H9 (cell line): ENCODE measurements around the gene CR1L. TPM values are rescaled to one million over a fixed set of nuclear protein-coding genes. Genes with fewer than 3 reads are reported as not detected.
"Not testable (repeated sequence)": the region's sequence is repeated elsewhere in the genome, so short reads cannot be mapped to it uniquely, and the experiment has no call there.

Experiments used
- DNase-seq: peaks from one replicate; pipeline ENCODE4 v3.0.0-alpha.2; 2017
- H2AFZ ChIP-seq: one replicate; pipeline ENCODE4 v1.6.1; 2013; ENCODE audit warnings: mild to moderate bottlenecking, low read length, control low read depth, moderate library complexity
- H2AK5ac ChIP-seq: 2 replicates; pipeline ENCODE4 v1.6.1; 2013; ENCODE audit warnings: low read length, control low read depth, mixed read lengths; ENCODE audit not compliant: insufficient read length
- H2BK120ac ChIP-seq: one replicate; pipeline ENCODE4 v1.6.1; 2013; ENCODE audit warnings: low read depth, mild to moderate bottlenecking, low read length, control low read depth, inconsistent platforms; ENCODE audit not compliant: poor library complexity, severe bottlenecking
- H2BK12ac ChIP-seq: 2 replicates; pipeline ENCODE4 v1.6.1; 2013; ENCODE audit warnings: low read length, control low read depth, mixed read lengths, low read depth; ENCODE audit not compliant: insufficient read length
- H2BK15ac ChIP-seq: 2 replicates; pipeline ENCODE4 v1.6.1; 2013; ENCODE audit warnings: low read depth, low read length, control low read depth
- H2BK20ac ChIP-seq: one replicate; pipeline ENCODE4 v1.6.1; 2013; ENCODE audit warnings: low read depth, mild to moderate bottlenecking, low read length, control low read depth, inconsistent platforms; ENCODE audit not compliant: poor library complexity, severe bottlenecking
- H2BK5ac ChIP-seq: 2 replicates; pipeline ENCODE4 v1.6.1; 2013; ENCODE audit warnings: low read length, control low read depth, mixed read lengths; ENCODE audit not compliant: insufficient read length
- H3K14ac ChIP-seq: 2 replicates; pipeline ENCODE4 v1.6.1; 2013; ENCODE audit warnings: low read length, control low read depth; ENCODE audit not compliant: insufficient read depth
- H3K18ac ChIP-seq: 2 replicates; pipeline ENCODE4 v1.6.1; 2013; ENCODE audit warnings: low read depth, mild to moderate bottlenecking, mixed read lengths, low read length, control low read depth; ENCODE audit not compliant: insufficient read length
- H3K23ac ChIP-seq: 2 replicates; pipeline ENCODE4 v1.6.1; 2013; ENCODE audit warnings: low read length, control low read depth, mixed read lengths, low read depth; ENCODE audit not compliant: insufficient read length
- H3K23me2 ChIP-seq: 2 replicates; pipeline ENCODE4 v1.6.1; 2013; ENCODE audit warnings: low read depth, mild to moderate bottlenecking, mixed read lengths, low read length, control low read depth; ENCODE audit not compliant: insufficient read length, poor library complexity, severe bottlenecking
- H3K27ac ChIP-seq: 2 replicates; pipeline ENCODE4 v1.5.1; 2013; ENCODE audit warnings: low read length, control low read depth, mixed read lengths, low read depth; ENCODE audit not compliant: insufficient read length
- H3K27me3 ChIP-seq: 2 replicates; pipeline ENCODE4 v1.6.1; 2013; ENCODE audit warnings: low read length, control low read depth, inconsistent platforms; ENCODE audit not compliant: insufficient read depth
- H3K4ac ChIP-seq: 2 replicates; pipeline ENCODE4 v1.6.1; 2013; ENCODE audit warnings: low read depth, mild to moderate bottlenecking, control low read depth, inconsistent platforms, low read length, moderate library complexity
- H3K4me1 ChIP-seq: 2 replicates; pipeline ENCODE4 v1.6.1; 2013; ENCODE audit warnings: low read length, control low read depth, inconsistent platforms; ENCODE audit not compliant: insufficient read depth
- H3K4me2 ChIP-seq: 2 replicates; pipeline ENCODE4 v1.6.1; 2013; ENCODE audit warnings: low read length, control low read depth, mixed read lengths; ENCODE audit not compliant: insufficient read length, insufficient read depth
- H3K56ac ChIP-seq: 2 replicates; pipeline ENCODE4 v1.6.1; 2013; ENCODE audit warnings: low read depth, mild to moderate bottlenecking, mixed read lengths, low read length, control low read depth; ENCODE audit not compliant: insufficient read length
- H3K79me1 ChIP-seq: 2 replicates; pipeline ENCODE4 v1.6.1; 2013; ENCODE audit warnings: low read depth, mild to moderate bottlenecking, moderate library complexity, low read length, control low read depth, inconsistent platforms; ENCODE audit not compliant: insufficient read depth, poor library complexity, severe bottlenecking
- H3K79me2 ChIP-seq: 2 replicates; pipeline ENCODE4 v1.6.1; 2013; ENCODE audit warnings: low read length, control low read depth, inconsistent platforms; ENCODE audit not compliant: insufficient read depth
- H3K9ac ChIP-seq: 2 replicates; pipeline ENCODE4 v1.6.1; 2013; ENCODE audit warnings: low read length, control low read depth, mixed read lengths; ENCODE audit not compliant: insufficient read length; ENCODE audit errors: extremely low read depth
- H3K9me3 ChIP-seq: one replicate; pipeline ENCODE4 v1.6.1; 2013; ENCODE audit warnings: low read depth, low read length, inconsistent platforms; ENCODE audit not compliant: control insufficient read depth
- H3T11ph ChIP-seq: one replicate; pipeline ENCODE4 v1.6.1; 2013; ENCODE audit warnings: mild to moderate bottlenecking, low read length, control low read depth, inconsistent platforms
- H4K20me1 ChIP-seq: one replicate; pipeline ENCODE4 v1.6.1; 2013; ENCODE audit not compliant: control insufficient read depth, insufficient read length, insufficient read depth
- H4K5ac ChIP-seq: 2 replicates; pipeline ENCODE4 v1.6.1; 2013; ENCODE audit warnings: low read depth, mild to moderate bottlenecking, mixed read lengths, low read length, control low read depth; ENCODE audit not compliant: insufficient read length
- H4K8ac ChIP-seq: replicated peaks from 2 replicates; pipeline ENCODE4 v1.6.1; 2013; ENCODE audit warnings: low read length, control low read depth, mixed read lengths, low read depth; ENCODE audit not compliant: insufficient read length
- H4K91ac ChIP-seq: 2 replicates; pipeline ENCODE4 v1.6.1; 2013; ENCODE audit warnings: low read depth, mild to moderate bottlenecking, moderate library complexity, mixed read lengths, low read length, control low read depth; ENCODE audit not compliant: insufficient read length
- H3K27ac Mint-ChIP-seq, 3 experiments: 2 replicates in 2 of 3; 3 replicates in 1 of 3; pipeline ENCODE4 v1.8.0; 2020 to 2021; ENCODE audit warnings: mixed read lengths in 3 of 3, mild to moderate bottlenecking in 1 of 3, moderate library complexity in 1 of 3
- H3K27me3 Mint-ChIP-seq: 2 replicates; pipeline ENCODE4 v1.8.0; 2021; ENCODE audit warnings: low read depth, mild to moderate bottlenecking, moderate library complexity, mixed read lengths
- H3K36me3 Mint-ChIP-seq, 3 experiments: 2 replicates in 2 of 3; 3 replicates in 1 of 3; pipeline ENCODE4 v1.8.0; 2020 to 2021; ENCODE audit warnings: low read depth in 3 of 3, mixed read lengths in 3 of 3; ENCODE audit not compliant: insufficient read depth in 1 of 3
- H3K4me1 Mint-ChIP-seq, 2 experiments: 2 replicates each; pipeline ENCODE4 v1.8.0; 2020; ENCODE audit warnings: mixed read lengths in 2 of 2
- H3K4me3 Mint-ChIP-seq, 2 experiments: 2 replicates in 1 of 2; 3 replicates in 1 of 2; pipeline ENCODE4 v1.8.0; 2020 to 2021; ENCODE audit warnings: mild to moderate bottlenecking in 2 of 2, mixed read lengths in 2 of 2, moderate library complexity in 1 of 2
- H3K9me3 Mint-ChIP-seq, 2 experiments: 2 replicates in 1 of 2; 3 replicates in 1 of 2; pipeline ENCODE4 v1.8.0; 2020; ENCODE audit warnings: mild to moderate bottlenecking in 2 of 2, mixed read lengths in 2 of 2, moderate library complexity in 1 of 2
- WGBS: extraction: QIAGEN DNeasy Blood & Tissue Kit; methylation state at CpG from one replicate; pipeline ENCODE4 v1.1.7; 2013; ENCODE audit warnings: missing lambda C conversion rate, low lambda C conversion rate, mixed read lengths; ENCODE audit not compliant: insufficient read length; ENCODE audit errors: extremely low coverage; 5-methylcytosine and 5-hydroxymethylcytosine counted together
- total RNA-seq: library from RNA; stranded (reverse); gene quantifications from 2 replicates; pipeline ENCODE4 v1.2.1, GENCODE V29; 2021

CR1L gene
- total RNA-seq, 1 experiment from 2014 or later: 0.37 TPM

DNA sequence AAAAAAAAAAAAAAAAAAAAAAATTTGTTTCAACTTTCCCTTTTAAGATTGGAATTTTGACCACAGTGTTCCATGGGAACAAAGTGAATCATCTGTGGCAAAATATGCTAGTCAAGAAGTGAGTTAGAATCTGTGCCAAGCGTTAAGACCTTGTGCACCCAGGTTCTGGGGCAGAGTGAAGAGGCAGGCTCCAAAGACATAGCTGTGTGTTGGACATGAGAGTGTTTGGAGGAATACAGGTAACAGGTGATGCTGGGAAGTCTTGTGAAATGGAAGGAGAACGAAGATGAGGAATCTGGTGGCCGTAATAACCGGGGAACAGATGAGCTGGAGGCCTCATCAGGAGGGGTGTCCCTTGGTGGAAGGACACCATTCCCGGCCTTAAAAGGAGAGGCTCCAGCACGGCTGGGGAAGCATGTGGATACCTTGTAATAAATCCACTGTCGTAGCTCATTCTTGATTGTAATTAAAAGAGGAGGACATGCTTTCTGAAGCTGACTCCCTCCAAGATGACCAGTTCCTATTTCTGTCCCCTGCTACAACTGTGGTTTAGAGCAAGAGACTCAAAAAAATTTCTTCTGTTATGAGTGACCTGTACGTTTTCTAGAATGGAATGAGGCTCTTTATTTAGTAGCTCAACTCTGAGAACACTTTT lies 92.7 kb downstream of the CR1L start:
- no CpG with 5 or more reads among the region's 8 CpGs for WGBS
- not testable (repeated sequence) for H4K91ac ChIP-seq, H3K27ac Mint-ChIP-seq, H3K9ac ChIP-seq, H3K4ac ChIP-seq, H3K4me3 Mint-ChIP-seq, H3K4me1 Mint-ChIP-seq, H4K20me1 ChIP-seq, H2BK20ac ChIP-seq, H3K27ac ChIP-seq, H3K18ac ChIP-seq, H3K56ac ChIP-seq, H4K8ac ChIP-seq, H3K4me2 ChIP-seq, H4K5ac ChIP-seq, H2BK5ac ChIP-seq, H3K23ac ChIP-seq, H2AK5ac ChIP-seq, H3K23me2 ChIP-seq, H3K79me2 ChIP-seq, H3K14ac ChIP-seq, H3K4me1 ChIP-seq, H2BK12ac ChIP-seq, H3K27me3 Mint-ChIP-seq, H3T11ph ChIP-seq, DNase-seq, H2AFZ ChIP-seq, H3K79me1 ChIP-seq, H3K27me3 ChIP-seq, H2BK120ac ChIP-seq, H2BK15ac ChIP-seq, H3K9me3 ChIP-seq
- Mint-ChIP-seq H3K36me3 (peaks cover 0 to 19% (median 17%) of the 10 kb centered on the region in 3 experiments; a peak in 5 of 7 replicates), H3K9me3 (peaks cover 7 to 19% of the 10 kb centered on the region in 2 experiments; a peak in 4 of 5 replicates)

GRCh38 chr1:207738158-207738659 lies 93.3 kb downstream of the CR1L start:
- not testable (repeated sequence) for H4K20me1 ChIP-seq, H3K9ac ChIP-seq, H2BK20ac ChIP-seq, H3K4me1 ChIP-seq, H3K18ac ChIP-seq, H3K27ac ChIP-seq, H4K91ac ChIP-seq, DNase-seq, H3K4ac ChIP-seq, H2BK120ac ChIP-seq, H2BK12ac ChIP-seq, H3K23me2 ChIP-seq, H3K23ac ChIP-seq, H3K4me2 ChIP-seq, H3K27ac Mint-ChIP-seq, H3K56ac ChIP-seq, H4K5ac ChIP-seq, H2AFZ ChIP-seq, H3K79me2 ChIP-seq, H3K4me1 Mint-ChIP-seq, H3K4me3 Mint-ChIP-seq, H2AK5ac ChIP-seq, H4K8ac ChIP-seq, H2BK5ac ChIP-seq, H3K27me3 ChIP-seq, H3K27me3 Mint-ChIP-seq, H2BK15ac ChIP-seq, H3K14ac ChIP-seq, H3K9me3 ChIP-seq, H3K79me1 ChIP-seq, H3T11ph ChIP-seq
- WGBS: no CpG with 5 or more reads among the region's 6 CpGs
- Mint-ChIP-seq H3K36me3 (peaks cover 0 to 19% (median 17%) of the 10 kb centered on the region in 3 experiments; a peak in 5 of 7 replicates), H3K9me3 (peaks cover 7 to 19% of the 10 kb centered on the region in 2 experiments; a peak in 4 of 5 replicates)
